Right lobe of liver (tissue), 6 donors: ENCODE measurements around the gene PLD5. TPM values are rescaled to one million over a fixed set of nuclear protein-coding genes. Genes with fewer than 3 reads are reported as not detected.
"Not testable (repeated sequence)": the region's sequence is repeated elsewhere in the genome, so short reads cannot be mapped to it uniquely, and the experiment has no call there.

Experiments used
- ATAC-seq, 4 donors: fragments of 200-7000 bp; cut with Tn5 transposase; one replicate each; pipeline ENCODE4 v1.9.1; 2020; ENCODE audit warnings: mild to moderate bottlenecking in 4 of 4, moderate library complexity in 4 of 4
- DNase-seq, 3 donors: peaks; one replicate each; pipeline ENCODE4 v3.0.0-alpha.2; 2020
- H3K27ac ChIP-seq, 3 donors: fragments of 200-600 bp; one replicate each; pipeline ENCODE4 v1.8.0; 2022
- H3K27me3 ChIP-seq, 2 donors: fragments of 200-600 bp; one replicate each; pipeline ENCODE4 v1.8.0; 2022
- H3K36me3 ChIP-seq, 4 donors: fragments of 200-600 bp; sonication (generic) in 1 of 4; one replicate each; pipeline versions ENCODE4 v1.5.1 to v1.8.0; 2017 to 2022; ENCODE audit warnings: control low read depth in 1 of 4
- H3K4me1 ChIP-seq, 4 donors: fragments of 200-600 bp; sonication (generic) in 1 of 4; one replicate each; pipeline versions ENCODE4 v1.5.1 to v1.8.0; 2017 to 2022; ENCODE audit warnings: control low read depth in 1 of 4
- H3K4me3 ChIP-seq, 3 donors: fragments of 200-600 bp; one replicate each; pipeline ENCODE4 v1.8.0; 2022
- H3K9me3 ChIP-seq, 4 donors: fragments of 200-600 bp; sonication (generic) in 1 of 4; one replicate each; pipeline versions ENCODE4 v1.5.1 to v1.8.0; 2017 to 2022; ENCODE audit warnings: control low read depth in 1 of 4
- POLR2A ChIP-seq: fragments of 450-650 bp; IDR thresholded peaks from one replicate; pipeline ENCODE4 v1.6.1; 2017; ENCODE audit warnings: antibody characterized with exemption, mild to moderate bottlenecking
- whole genome bisulfite sequencing: methylation state at CpG from one replicate; pipeline ENCODE4 v1.1.6; 2018; ENCODE audit warnings: low coverage, low lambda C conversion rate; ENCODE audit not compliant: insufficient coverage; ENCODE audit errors: missing lambda C conversion rate; 5-methylcytosine and 5-hydroxymethylcytosine counted together
- intact Hi-C, 2 donors: fragments of 100-400 bp; cut with DNase I; formaldehyde crosslinking; loops; one replicate each; pipeline versions ENCODE4 v1.11.2 to v1.14.1; 2022
- total RNA-seq, 6 experiments: library from RNA; depleted of rRNA in 2 of 6; stranded (reverse); fragments of >200 nt in 2 of 6; fragmentation: NEBNext Ultra II Directional in 3 of 6; extraction: Animal tissue kit (Norgen Biotek cat#: 25700) in 3 of 6; gene quantifications; one replicate each; pipeline versions ENCODE4 v1.1.0 to v1.2.4, GENCODE V29; 2016 to 2023
- TF ChIP-seq, protein P1 (sequence below), 4 donors: fragments of 200-600 bp in 3 of 4; fragments of 450-650 bp in 1 of 4; IDR thresholded peaks; one replicate each; pipeline versions ENCODE4 v1.5.1 to v1.8.0; 2016 to 2022; ENCODE audit warnings: antibody characterized with exemption in 4 of 4, mild to moderate bottlenecking in 2 of 4
- donor health status: DM: no; HTN: yes; CAD: no.
- donor health status: DM: no; HTN: no; CAD: no.
- donor health status: DM: no; HTN: no; CAD: no.
- donor health status: DM: no; HTN: yes; CAD: no.
- donor health status: DM: no; HTN: yes; CAD: no.

The PLD5 gene
- total RNA-seq, 6 experiments from 2014 or later: 0.07 to 0.26 (median 0.15) TPM; not detected in 3

DNA sequence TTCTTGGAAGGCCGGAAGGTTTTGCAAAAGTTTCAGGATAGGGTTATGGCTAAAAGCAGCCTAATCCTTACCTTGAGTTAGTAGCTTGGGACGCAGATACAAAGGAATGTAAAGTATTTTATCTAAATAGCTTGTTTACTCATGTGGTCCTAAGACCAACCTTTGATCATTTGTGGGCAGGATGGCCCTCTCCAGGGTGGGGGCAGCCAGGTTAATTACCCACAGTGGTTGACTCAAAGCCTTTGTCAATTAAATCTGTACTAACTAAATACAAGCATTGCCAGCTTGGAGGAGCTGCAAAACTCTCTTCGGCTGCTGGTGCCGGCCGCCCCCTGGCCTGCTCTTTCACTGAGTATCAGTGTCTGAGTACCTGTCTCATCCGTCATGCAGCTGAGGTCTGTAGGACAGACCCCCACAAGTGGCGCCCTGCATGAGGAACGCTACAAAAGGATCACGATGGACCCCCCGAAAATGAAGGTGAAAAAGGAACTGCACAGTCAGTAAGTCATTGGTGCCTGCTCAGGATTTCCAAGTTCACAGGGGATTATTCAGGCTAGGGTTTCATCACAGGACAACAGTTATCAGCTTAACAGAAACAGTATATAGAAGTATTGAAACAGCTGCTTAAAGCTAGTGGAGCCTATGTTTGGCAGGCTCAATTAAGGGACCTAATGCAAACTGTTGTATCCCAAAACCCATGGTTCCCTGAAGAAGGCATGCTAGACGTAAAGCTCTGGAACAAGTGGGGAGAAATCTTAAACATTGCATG, 313.1 kb downstream of the PLD5 start:
- Histone ChIP-seq H3K27me3 (no peaks in the 10 kb centered on the region), H3K9me3 (no peaks in the 10 kb centered on the region), H3K4me1 (no peaks in the 10 kb centered on the region), H3K27ac (no peak overlapping the region), H3K36me3 (no peaks in the 10 kb centered on the region), H3K4me3 (no peak overlapping the region)
- TF ChIP-seq, protein P1, sequence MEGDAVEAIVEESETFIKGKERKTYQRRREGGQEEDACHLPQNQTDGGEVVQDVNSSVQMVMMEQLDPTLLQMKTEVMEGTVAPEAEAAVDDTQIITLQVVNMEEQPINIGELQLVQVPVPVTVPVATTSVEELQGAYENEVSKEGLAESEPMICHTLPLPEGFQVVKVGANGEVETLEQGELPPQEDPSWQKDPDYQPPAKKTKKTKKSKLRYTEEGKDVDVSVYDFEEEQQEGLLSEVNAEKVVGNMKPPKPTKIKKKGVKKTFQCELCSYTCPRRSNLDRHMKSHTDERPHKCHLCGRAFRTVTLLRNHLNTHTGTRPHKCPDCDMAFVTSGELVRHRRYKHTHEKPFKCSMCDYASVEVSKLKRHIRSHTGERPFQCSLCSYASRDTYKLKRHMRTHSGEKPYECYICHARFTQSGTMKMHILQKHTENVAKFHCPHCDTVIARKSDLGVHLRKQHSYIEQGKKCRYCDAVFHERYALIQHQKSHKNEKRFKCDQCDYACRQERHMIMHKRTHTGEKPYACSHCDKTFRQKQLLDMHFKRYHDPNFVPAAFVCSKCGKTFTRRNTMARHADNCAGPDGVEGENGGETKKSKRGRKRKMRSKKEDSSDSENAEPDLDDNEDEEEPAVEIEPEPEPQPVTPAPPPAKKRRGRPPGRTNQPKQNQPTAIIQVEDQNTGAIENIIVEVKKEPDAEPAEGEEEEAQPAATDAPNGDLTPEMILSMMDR (IDR thresholded peaks at IDR 0.05): no peak
- TF ChIP-seq POLR2A: no peak
- intact Hi-C loops: no loop called here
- WGBS: 43% methylated on average over 10 of the region's 11 CpGs
- ATAC-seq (no peak), DNase-seq (no peak)

DNA sequence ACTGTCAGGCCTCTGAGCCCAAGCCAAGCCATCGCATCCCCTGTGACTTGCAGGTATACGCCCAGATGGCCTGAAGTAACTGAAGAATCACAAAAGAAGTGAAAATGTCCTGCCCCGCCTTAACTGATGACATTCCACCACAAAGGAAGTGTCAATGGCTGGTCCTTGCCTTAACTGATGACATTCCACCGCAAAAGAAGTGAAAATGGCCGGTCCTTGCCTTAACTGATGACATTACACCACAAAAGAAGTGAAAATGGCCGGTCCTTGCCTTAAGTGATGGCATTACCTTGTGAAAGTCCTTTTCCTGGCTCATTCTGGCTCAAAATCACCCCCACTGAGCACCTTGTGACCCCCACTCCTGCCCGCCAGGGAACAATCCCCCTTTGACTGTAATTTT, 314.2 kb downstream of the PLD5 start:
- H3K36me3 ChIP-seq, intact Hi-C loops, H3K4me1 ChIP-seq, H3K27me3 ChIP-seq, H3K4me3 ChIP-seq, H3K9me3 ChIP-seq, DNase-seq, ATAC-seq, H3K27ac ChIP-seq: not testable (repeated sequence)
- 55% methylated on average over 5 of the region's 7 CpGs for WGBS

DNA sequence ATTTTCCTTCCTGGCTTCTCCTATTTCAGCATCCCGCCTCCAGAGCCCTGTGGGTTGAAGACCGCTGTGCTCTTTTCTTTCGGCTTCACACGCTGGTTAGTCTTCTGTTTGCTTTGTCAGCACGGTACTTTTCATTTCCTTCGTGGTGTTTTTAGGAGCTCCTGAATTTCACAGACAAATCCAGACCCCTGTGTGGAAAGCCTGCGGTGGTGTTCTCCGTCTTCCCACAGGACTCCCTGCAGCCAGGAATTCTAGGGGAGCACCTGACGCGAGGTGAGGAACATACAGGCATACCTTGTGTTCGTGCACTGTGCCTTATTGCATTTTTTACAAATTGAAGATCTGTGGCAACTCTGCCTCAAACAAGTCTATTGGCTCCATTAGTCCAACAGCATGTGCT, 315.4 kb downstream of the PLD5 start:
- no peak for ATAC-seq
- WGBS: 52% methylated on average over 8 of the region's 11 CpGs
- no peak overlapping the region for H3K4me3 ChIP-seq
- no peaks in the 10 kb centered on the region for H3K36me3 ChIP-seq
- no peaks in the 10 kb centered on the region for H3K4me1 ChIP-seq
- H3K9me3 ChIP-seq: no peaks in the 10 kb centered on the region
- DNase-seq: no peak
- H3K27ac ChIP-seq: no peak overlapping the region
- intact Hi-C loops: no loop called here
- TF ChIP-seq POLR2A: no peak
- no peaks in the 10 kb centered on the region for H3K27me3 ChIP-seq

DNA sequence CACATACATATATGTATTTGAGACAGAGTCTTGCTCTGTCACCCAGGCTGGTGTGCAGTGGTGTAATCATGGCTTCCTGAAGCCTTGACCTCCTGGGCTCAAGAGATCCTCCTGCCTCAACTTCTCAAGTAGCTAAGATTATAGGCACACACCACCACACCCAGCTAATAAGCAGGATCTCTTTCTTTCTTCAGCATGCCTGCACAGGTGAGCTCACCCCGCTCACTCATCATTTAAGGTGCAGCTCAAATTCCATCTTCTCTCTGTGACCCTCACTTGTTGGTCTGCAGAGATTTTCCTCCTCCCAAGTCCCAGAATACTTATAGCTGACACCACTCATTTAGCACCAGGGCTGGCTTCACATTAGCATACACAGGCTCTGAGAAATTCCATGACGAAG, 316.5 kb downstream of the PLD5 start:
- 56% methylated on average over 2 of the region's 2 CpGs for WGBS
- Histone ChIP-seq H3K27me3 (no peaks in the 10 kb centered on the region), H3K36me3 (no peaks in the 10 kb centered on the region), H3K4me1 (no peaks in the 10 kb centered on the region), H3K27ac (no peak overlapping the region), H3K9me3 (no peaks in the 10 kb centered on the region), H3K4me3 (no peak overlapping the region)
- DNase-seq (no peak), ATAC-seq (no peak)
- intact Hi-C loops: no loop called here
- no peak for TF ChIP-seq POLR2A
- TF ChIP-seq, protein P1 (IDR thresholded peaks at IDR 0.05): no peak

DNA sequence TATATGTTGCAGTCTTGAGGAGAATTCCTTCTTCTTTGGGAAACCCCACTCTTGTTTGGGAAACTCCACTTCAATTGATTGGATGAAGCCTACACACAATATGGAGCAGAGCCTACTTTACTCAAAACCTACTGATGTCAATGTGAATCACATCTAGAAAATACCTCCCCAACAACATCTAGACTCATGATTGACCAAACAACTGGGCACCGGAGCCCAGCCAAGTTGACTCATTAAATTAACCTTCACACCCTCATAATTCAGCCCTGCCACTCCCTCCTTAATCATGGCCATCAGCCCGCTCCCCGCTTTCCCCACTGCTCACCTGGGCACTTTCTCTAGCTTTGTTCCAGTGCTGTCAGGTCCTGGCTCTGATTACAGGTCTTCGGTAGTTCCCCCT, 317.5 kb downstream of the PLD5 start:
- DNase-seq: no peak
- ATAC-seq: no peak
- H3K4me3 ChIP-seq: no peak overlapping the region
- 71% methylated on average over 4 of the region's 4 CpGs for WGBS
- H3K9me3 ChIP-seq: no peaks in the 10 kb centered on the region
- H3K4me1 ChIP-seq: no peaks in the 10 kb centered on the region
- no peaks in the 10 kb centered on the region for H3K27me3 ChIP-seq
- no peak overlapping the region for H3K27ac ChIP-seq
- H3K36me3 ChIP-seq: no peaks in the 10 kb centered on the region
- no peak for TF ChIP-seq POLR2A
- TF ChIP-seq, protein P1 (IDR thresholded peaks at IDR 0.05): no peak
- intact Hi-C loops: no loop called here
